GM23338 (cell line): Measurements from ENCODE around the gene SIGLEC12. TPM values are rescaled to one million over a fixed set of nuclear protein-coding genes. Genes with fewer than 3 reads are reported as not detected.

Experiments used
- ATAC-seq: fragments of 200-7000 bp; cut with Tn5 transposase; 3 replicates; pipeline ENCODE4 v1.9.1; 2020
- DNase-seq: peaks from one replicate; pipeline ENCODE4 v3.0.0-alpha.2; 2015; ENCODE audit warnings: low spot score
- H2AFZ ChIP-seq: fragments of 200-600 bp; sonication (generic); 2 replicates; pipeline ENCODE4 v1.8.0; 2016; ENCODE audit warnings: antibody characterized with exemption, mild to moderate bottlenecking, moderate library complexity
- H3F3A ChIP-seq: fragments of 200-600 bp; sonication (generic); replicated peaks from 2 replicates; pipeline ENCODE4 v1.8.0; 2017; ENCODE audit warnings: antibody characterized with exemption, mixed run types, low read depth
- H3K27ac ChIP-seq: fragments of 200-600 bp; sonication (generic); 2 replicates; pipeline ENCODE4 v1.6.1; 2016; ENCODE audit warnings: low read depth
- H3K27me3 ChIP-seq: fragments of 200-600 bp; sonication (generic); 2 replicates; pipeline ENCODE4 v1.8.0; 2016; ENCODE audit warnings: mild to moderate bottlenecking, mixed run types, moderate library complexity; ENCODE audit not compliant: insufficient read depth
- H3K36me3 ChIP-seq: fragments of 200-600 bp; sonication (generic); 2 replicates; pipeline ENCODE4 v1.8.0; 2016; ENCODE audit warnings: mild to moderate bottlenecking; ENCODE audit not compliant: insufficient read depth
- H3K4me1 ChIP-seq: fragments of 200-600 bp; sonication (generic); 2 replicates; pipeline ENCODE4 v1.8.0; 2016; ENCODE audit warnings: mild to moderate bottlenecking, moderate library complexity; ENCODE audit not compliant: insufficient read depth
- H3K4me2 ChIP-seq: fragments of 200-600 bp; sonication (generic); 2 replicates; pipeline ENCODE4 v1.7.1; 2017; ENCODE audit warnings: mixed run types
- H3K4me3 ChIP-seq: fragments of 200-600 bp; sonication (generic); 2 replicates; pipeline ENCODE4 v1.6.1; 2016; ENCODE audit warnings: mixed run types
- H3K79me2 ChIP-seq: fragments of 200-600 bp; sonication (generic); replicated peaks from 2 replicates; pipeline ENCODE4 v1.8.0; 2017; ENCODE audit warnings: mild to moderate bottlenecking; ENCODE audit not compliant: insufficient read depth
- H3K9me2 ChIP-seq: fragments of 200-600 bp; sonication (generic); 2 replicates; pipeline ENCODE4 v1.8.0; 2017; ENCODE audit not compliant: insufficient read depth
- H4K20me1 ChIP-seq: fragments of 200-600 bp; sonication (generic); replicated peaks from 2 replicates; pipeline ENCODE4 v1.8.0; 2017; ENCODE audit warnings: mild to moderate bottlenecking; ENCODE audit not compliant: insufficient read depth
- H3K27ac Mint-ChIP-seq: 2 replicates; pipeline ENCODE4 v1.8.0; 2020; ENCODE audit warnings: inconsistent platforms, mild to moderate bottlenecking, moderate library complexity, mixed read lengths
- H3K27me3 Mint-ChIP-seq: 3 replicates; pipeline ENCODE4 v1.8.0; 2022; ENCODE audit warnings: low read depth, mild to moderate bottlenecking, moderate library complexity, mixed read lengths, inconsistent platforms; ENCODE audit not compliant: insufficient read depth, poor library complexity
- H3K36me3 Mint-ChIP-seq: 3 replicates; pipeline ENCODE4 v1.8.0; 2021; ENCODE audit warnings: low read depth, mild to moderate bottlenecking, inconsistent platforms, moderate library complexity, mixed read lengths
- H3K4me1 Mint-ChIP-seq: 3 replicates; pipeline ENCODE4 v1.8.0; 2020; ENCODE audit warnings: mild to moderate bottlenecking, inconsistent platforms, mixed read lengths
- H3K4me3 Mint-ChIP-seq: 3 replicates; pipeline ENCODE4 v1.8.0; 2021; ENCODE audit warnings: moderate library complexity, mild to moderate bottlenecking, inconsistent platforms, mixed read lengths
- H3K9me3 Mint-ChIP-seq: 3 replicates; pipeline ENCODE4 v1.8.0; 2020; ENCODE audit warnings: moderate library complexity, mild to moderate bottlenecking, inconsistent platforms, mixed read lengths
- CREB1 ChIP-seq: fragments of 250-450 bp; sonication (Bioruptor Pico); IDR thresholded peaks from 2 replicates; pipeline ENCODE4 v1.5.0; 2020; ENCODE audit warnings: low read depth, mild to moderate bottlenecking, moderate library complexity
- ETS1 ChIP-seq: IDR thresholded peaks from 2 replicates; pipeline ENCODE4 v1.6.1; 2016; ENCODE audit warnings: antibody characterized with exemption
- JUNB ChIP-seq: IDR thresholded peaks from one replicate; pipeline ENCODE4 v1.6.1; 2016; ENCODE audit warnings: antibody characterized with exemption; ENCODE audit not compliant: unreplicated experiment
- NANOG ChIP-seq: IDR thresholded peaks from 2 replicates; pipeline ENCODE4 v1.6.1; 2016; ENCODE audit warnings: antibody characterized with exemption, borderline replicate concordance
- POLR2AphosphoS5 ChIP-seq: IDR thresholded peaks from 2 replicates; pipeline ENCODE4 v1.6.1; 2016; ENCODE audit warnings: antibody characterized with exemption, low read depth
- REST ChIP-seq: IDR thresholded peaks from one replicate; pipeline ENCODE4 v1.6.1; 2018; ENCODE audit warnings: antibody characterized with exemption; ENCODE audit not compliant: unreplicated experiment
- STAT1 ChIP-seq: IDR thresholded peaks from one replicate; pipeline ENCODE4 v1.6.1; 2016; ENCODE audit warnings: antibody characterized with exemption; ENCODE audit not compliant: unreplicated experiment
- ZNF114 ChIP-seq: fragments of 250-450 bp; sonication (Bioruptor Pico); IDR thresholded peaks from 2 replicates; pipeline ENCODE4 v1.5.0; 2020; ENCODE audit warnings: mild to moderate bottlenecking, moderate library complexity
- ZNF331 ChIP-seq: fragments of 250-450 bp; sonication (Bioruptor Pico); IDR thresholded peaks from 2 replicates; pipeline ENCODE4 v1.5.0; 2020; ENCODE audit warnings: low read depth, mild to moderate bottlenecking, moderate library complexity
- ZNF462 ChIP-seq: fragments of 250-450 bp; sonication (Bioruptor Pico); IDR thresholded peaks from 2 replicates; pipeline ENCODE4 v1.5.0; 2020; ENCODE audit warnings: mild to moderate bottlenecking, moderate library complexity
- polyA plus RNA-seq: library from polyadenylated mRNA; unstranded; fragments of >200 nt; fragmentation: Nextera tagmentation; extraction: Ambion mirVana; gene quantifications from 2 replicates; pipeline ENCODE4 v1.2.1, GENCODE V29; 2016
- total RNA-seq: library from RNA; depleted of rRNA; stranded (reverse); fragments of >200 nt; shearing (Covaris generic); gene quantifications from 2 replicates; pipeline ENCODE4 v1.2.3, GENCODE V29; 2014

Gene SIGLEC12
- total and polyA plus RNA-seq, 2 experiments from 2014 or later: not detected

GRCh38 chr19:51541458-51542357 is 40.1 kb upstream of the SIGLEC12 start:
- H3K4me3 Mint-ChIP-seq: no peak overlapping the region

GRCh38 chr19:51539821-51540366 is 38.3 kb upstream of the SIGLEC12 start:
- Histone ChIP-seq H3K4me2 (no peak overlapping the region), H3K36me3 (no peaks in the 10 kb centered on the region), H3K4me1 (no peaks in the 10 kb centered on the region), H3K27me3 (no peaks in the 10 kb centered on the region), H4K20me1 (no peaks in the 10 kb centered on the region), H3F3A (no peaks in the 10 kb centered on the region), H3K4me3 (no peak overlapping the region), H2AFZ (no peak overlapping the region), H3K9me2 (no peaks in the 10 kb centered on the region), H3K27ac (no peak overlapping the region), H3K79me2 (no peaks in the 10 kb centered on the region)
- no peak overlapping the region for H3K4me3 Mint-ChIP-seq
- peaks cover 90% of the 10 kb centered on the region for H3K9me3 Mint-ChIP-seq
- DNase-seq: no peak
- no peak for ATAC-seq
- H3K4me1 Mint-ChIP-seq: no peaks in the 10 kb centered on the region
- peaks cover 13% of the 10 kb centered on the region for H3K27me3 Mint-ChIP-seq
- peaks cover 18% of the 10 kb centered on the region for H3K36me3 Mint-ChIP-seq
- no peak overlapping the region for H3K27ac Mint-ChIP-seq
- no peak for TF ChIP-seq POLR2AphosphoS5
- no peak for TF ChIP-seq ZNF331 (CRISPR knock-in tag)
- TF ChIP-seq REST: no peak
- no peak for TF ChIP-seq ZNF462 (CRISPR knock-in tag)
- TF ChIP-seq CREB1 (CRISPR knock-in tag): no peak

More at GRCh38 chr19:51541458-51542357, 40.1 kb upstream of the SIGLEC12 start:
- ATAC-seq (no peak), DNase-seq (no peak)
- H3K4me1 ChIP-seq: no peaks in the 10 kb centered on the region
- H3F3A ChIP-seq: no peaks in the 10 kb centered on the region
- H3K4me3 ChIP-seq: no peak overlapping the region
- H3K27ac ChIP-seq: no peak overlapping the region
- no peaks in the 10 kb centered on the region for H3K9me2 ChIP-seq
- Mint-ChIP-seq H3K9me3 (peaks cover 86% of the 10 kb centered on the region), H3K27me3 (peaks cover 16% of the 10 kb centered on the region), H3K27ac (no peak overlapping the region), H3K4me1 (no peaks in the 10 kb centered on the region), H3K36me3 (peaks cover 20% of the 10 kb centered on the region)
- H3K27me3 ChIP-seq: no peaks in the 10 kb centered on the region
- H3K36me3 ChIP-seq: no peaks in the 10 kb centered on the region
- TF ChIP-seq ETS1 (no peak), ZNF331 (CRISPR knock-in tag) (no peak), ZNF114 (CRISPR knock-in tag) (no peak), POLR2AphosphoS5 (no peak), NANOG (no peak), STAT1 (no peak), JUNB (no peak)
- H3K4me2 ChIP-seq: no peak overlapping the region
- H4K20me1 ChIP-seq: no peaks in the 10 kb centered on the region
- no peaks in the 10 kb centered on the region for H3K79me2 ChIP-seq
- no peak overlapping the region for H2AFZ ChIP-seq
